ENCODE data around the gene GHDC. TPM values are rescaled to one million over a fixed set of nuclear protein-coding genes. Genes with fewer than 3 reads are reported as not detected.

GHDC gene
- total RNA-seq, 1 experiment from 2014 or later: 3.7 TPM

DNA sequence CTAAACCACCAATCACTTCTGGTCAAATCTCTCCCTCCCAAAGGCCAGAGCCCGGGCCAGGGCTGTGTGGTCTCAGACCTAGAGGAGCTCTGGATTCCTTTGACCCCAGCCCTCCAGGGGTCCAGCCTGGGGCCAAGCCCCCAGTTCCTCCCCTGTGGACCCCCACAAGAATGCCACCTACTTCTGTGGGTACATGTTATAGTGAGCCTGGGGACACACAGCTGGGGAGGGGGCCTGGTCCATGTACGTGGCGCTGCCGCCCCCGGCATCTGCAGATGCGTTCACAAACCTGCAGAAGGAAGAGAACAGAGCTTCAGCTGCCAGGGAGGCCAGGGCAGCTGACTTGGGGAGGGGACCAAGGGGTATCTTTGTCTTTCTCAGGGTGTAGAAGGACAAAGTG is 7.9 kb upstream of the GHDC start:
- intact Hi-C loops (cut with micrococcal nuclease; ENCODE audit: unreplicated experiment): no loop called here
- TF ChIP-seq, protein P1, sequence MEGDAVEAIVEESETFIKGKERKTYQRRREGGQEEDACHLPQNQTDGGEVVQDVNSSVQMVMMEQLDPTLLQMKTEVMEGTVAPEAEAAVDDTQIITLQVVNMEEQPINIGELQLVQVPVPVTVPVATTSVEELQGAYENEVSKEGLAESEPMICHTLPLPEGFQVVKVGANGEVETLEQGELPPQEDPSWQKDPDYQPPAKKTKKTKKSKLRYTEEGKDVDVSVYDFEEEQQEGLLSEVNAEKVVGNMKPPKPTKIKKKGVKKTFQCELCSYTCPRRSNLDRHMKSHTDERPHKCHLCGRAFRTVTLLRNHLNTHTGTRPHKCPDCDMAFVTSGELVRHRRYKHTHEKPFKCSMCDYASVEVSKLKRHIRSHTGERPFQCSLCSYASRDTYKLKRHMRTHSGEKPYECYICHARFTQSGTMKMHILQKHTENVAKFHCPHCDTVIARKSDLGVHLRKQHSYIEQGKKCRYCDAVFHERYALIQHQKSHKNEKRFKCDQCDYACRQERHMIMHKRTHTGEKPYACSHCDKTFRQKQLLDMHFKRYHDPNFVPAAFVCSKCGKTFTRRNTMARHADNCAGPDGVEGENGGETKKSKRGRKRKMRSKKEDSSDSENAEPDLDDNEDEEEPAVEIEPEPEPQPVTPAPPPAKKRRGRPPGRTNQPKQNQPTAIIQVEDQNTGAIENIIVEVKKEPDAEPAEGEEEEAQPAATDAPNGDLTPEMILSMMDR (conservative IDR thresholded peaks at IDR 0.05; ENCODE audit: low read depth, low read length): no peak
- no peak for TF ChIP-seq EZH2 (IDR thresholded peaks at IDR 0.05; ENCODE audit: borderline replicate concordance, low read depth, low read length, poor library complexity, severe bottlenecking)
- ChIA-PET CTCF (no interaction called here), POLR2A (ENCODE audit: low non-redundant PET) (no interaction called here)
- Histone ChIP-seq H3K27me3 (replicated peaks; ENCODE audit: insufficient read depth, low read depth, low read length, poor library complexity) (no peaks in the 10 kb centered on the region), H3K4me1 (ENCODE audit: insufficient read depth, low read length, poor library complexity, severe bottlenecking) (no peaks in the 10 kb centered on the region), H3K36me3 (ENCODE audit: insufficient read depth, low read length, poor library complexity, severe bottlenecking) (no peaks in the 10 kb centered on the region), H3K4me3 (ENCODE audit: low read depth, low read length, poor library complexity, severe bottlenecking) (no peak overlapping the region), H3K27ac (ENCODE audit: low read depth, low read length, poor library complexity, severe bottlenecking) (no peak overlapping the region), H3K9me3 (ENCODE audit: low read depth, low read length, poor library complexity, severe bottlenecking) (no peaks in the 10 kb centered on the region)
- BruUV-seq (replicated peaks): no TSS peak
- no peak for DNase-seq (ENCODE audit: low spot score)

DNA sequence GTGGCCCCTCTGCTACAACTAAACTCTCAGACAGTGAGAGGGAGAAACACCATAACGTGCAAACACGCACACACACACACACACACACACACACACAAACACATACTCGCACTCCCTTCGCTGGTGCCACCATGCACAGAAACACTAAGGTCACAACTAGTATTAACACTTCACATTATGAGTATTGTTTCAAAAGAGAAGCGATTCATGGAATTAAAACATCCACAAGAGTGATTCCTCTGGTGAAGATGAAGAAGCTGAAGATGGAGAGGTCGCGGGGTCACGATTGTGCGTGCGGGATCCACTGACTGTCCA is 7.1 kb upstream of the GHDC start:
- Histone ChIP-seq H3K36me3 (ENCODE audit: insufficient read depth, low read length, poor library complexity, severe bottlenecking) (no peaks in the 10 kb centered on the region), H3K27ac (ENCODE audit: low read depth, low read length, poor library complexity, severe bottlenecking) (no peak overlapping the region), H3K9me3 (ENCODE audit: low read depth, low read length, poor library complexity, severe bottlenecking) (no peaks in the 10 kb centered on the region), H3K4me3 (ENCODE audit: low read depth, low read length, poor library complexity, severe bottlenecking) (no peak overlapping the region), H3K4me1 (ENCODE audit: insufficient read depth, low read length, poor library complexity, severe bottlenecking) (no peaks in the 10 kb centered on the region), H3K27me3 (replicated peaks; ENCODE audit: insufficient read depth, low read depth, low read length, poor library complexity) (no peaks in the 10 kb centered on the region)
- DNase-seq (ENCODE audit: low spot score): no peak
- ChIA-PET POLR2A (ENCODE audit: low non-redundant PET) (no interaction called here), CTCF (no interaction called here)
- intact Hi-C loops (cut with micrococcal nuclease; ENCODE audit: unreplicated experiment): no loop called here
- TF ChIP-seq EZH2 (IDR thresholded peaks at IDR 0.05; ENCODE audit: borderline replicate concordance, low read depth, low read length, poor library complexity, severe bottlenecking): no peak
- TF ChIP-seq, protein P1 (conservative IDR thresholded peaks at IDR 0.05; ENCODE audit: low read depth, low read length): no peak
- no TSS peak for BruUV-seq (replicated peaks)

GRCh38 chr17:42200706-42201457 is 6.6 kb upstream of the GHDC start:
- BruUV-seq (replicated peaks): no TSS peak
- no peaks in the 10 kb centered on the region for H3K4me1 ChIP-seq (ENCODE audit: insufficient read depth, low read length, poor library complexity, severe bottlenecking)
- no peak for TF ChIP-seq EZH2 (IDR thresholded peaks at IDR 0.05; ENCODE audit: borderline replicate concordance, low read depth, low read length, poor library complexity, severe bottlenecking)
- TF ChIP-seq, protein P1 (conservative IDR thresholded peaks at IDR 0.05; ENCODE audit: low read depth, low read length): no peak
- H3K9me3 ChIP-seq (ENCODE audit: low read depth, low read length, poor library complexity, severe bottlenecking): no peaks in the 10 kb centered on the region
- H3K27ac ChIP-seq (ENCODE audit: low read depth, low read length, poor library complexity, severe bottlenecking): no peak overlapping the region
- H3K27me3 ChIP-seq (replicated peaks; ENCODE audit: insufficient read depth, low read depth, low read length, poor library complexity): no peaks in the 10 kb centered on the region
- no peak for DNase-seq (ENCODE audit: low spot score)
- ChIA-PET CTCF (no interaction called here), POLR2A (ENCODE audit: low non-redundant PET) (no interaction called here)
- no peaks in the 10 kb centered on the region for H3K36me3 ChIP-seq (ENCODE audit: insufficient read depth, low read length, poor library complexity, severe bottlenecking)
- no peak overlapping the region for H3K4me3 ChIP-seq (ENCODE audit: low read depth, low read length, poor library complexity, severe bottlenecking)
- intact Hi-C loops (cut with micrococcal nuclease; ENCODE audit: unreplicated experiment): no loop called here
